GM23338 (cell line): ENCODE data around the gene SLC39A11. TPM values are rescaled to one million over a fixed set of nuclear protein-coding genes. Genes with fewer than 3 reads are reported as not detected.

Experiments
- ATAC-seq: fragments of 200-7000 bp; cut with Tn5 transposase; 3 replicates; pipeline ENCODE4 v1.9.1; 2020
- DNase-seq: peaks from one replicate; pipeline ENCODE4 v3.0.0-alpha.2; 2015; ENCODE audit warnings: low spot score
- H2AFZ ChIP-seq: fragments of 200-600 bp; sonication (generic); 2 replicates; pipeline ENCODE4 v1.8.0; 2016; ENCODE audit warnings: antibody characterized with exemption, mild to moderate bottlenecking, moderate library complexity
- H3F3A ChIP-seq: fragments of 200-600 bp; sonication (generic); replicated peaks from 2 replicates; pipeline ENCODE4 v1.8.0; 2017; ENCODE audit warnings: antibody characterized with exemption, mixed run types, low read depth
- H3K27ac ChIP-seq: fragments of 200-600 bp; sonication (generic); 2 replicates; pipeline ENCODE4 v1.6.1; 2016; ENCODE audit warnings: low read depth
- H3K27me3 ChIP-seq: fragments of 200-600 bp; sonication (generic); 2 replicates; pipeline ENCODE4 v1.8.0; 2016; ENCODE audit warnings: mild to moderate bottlenecking, mixed run types, moderate library complexity; ENCODE audit not compliant: insufficient read depth
- H3K36me3 ChIP-seq: fragments of 200-600 bp; sonication (generic); 2 replicates; pipeline ENCODE4 v1.8.0; 2016; ENCODE audit warnings: mild to moderate bottlenecking; ENCODE audit not compliant: insufficient read depth
- H3K4me1 ChIP-seq: fragments of 200-600 bp; sonication (generic); 2 replicates; pipeline ENCODE4 v1.8.0; 2016; ENCODE audit warnings: mild to moderate bottlenecking, moderate library complexity; ENCODE audit not compliant: insufficient read depth
- H3K4me2 ChIP-seq: fragments of 200-600 bp; sonication (generic); 2 replicates; pipeline ENCODE4 v1.7.1; 2017; ENCODE audit warnings: mixed run types
- H3K4me3 ChIP-seq: fragments of 200-600 bp; sonication (generic); 2 replicates; pipeline ENCODE4 v1.6.1; 2016; ENCODE audit warnings: mixed run types
- H3K79me2 ChIP-seq: fragments of 200-600 bp; sonication (generic); replicated peaks from 2 replicates; pipeline ENCODE4 v1.8.0; 2017; ENCODE audit warnings: mild to moderate bottlenecking; ENCODE audit not compliant: insufficient read depth
- H3K9me2 ChIP-seq: fragments of 200-600 bp; sonication (generic); 2 replicates; pipeline ENCODE4 v1.8.0; 2017; ENCODE audit not compliant: insufficient read depth
- H4K20me1 ChIP-seq: fragments of 200-600 bp; sonication (generic); replicated peaks from 2 replicates; pipeline ENCODE4 v1.8.0; 2017; ENCODE audit warnings: mild to moderate bottlenecking; ENCODE audit not compliant: insufficient read depth
- H3K27ac Mint-ChIP-seq: 2 replicates; pipeline ENCODE4 v1.8.0; 2020; ENCODE audit warnings: inconsistent platforms, mild to moderate bottlenecking, moderate library complexity, mixed read lengths
- H3K27me3 Mint-ChIP-seq: 3 replicates; pipeline ENCODE4 v1.8.0; 2022; ENCODE audit warnings: low read depth, mild to moderate bottlenecking, moderate library complexity, mixed read lengths, inconsistent platforms; ENCODE audit not compliant: insufficient read depth, poor library complexity
- H3K36me3 Mint-ChIP-seq: 3 replicates; pipeline ENCODE4 v1.8.0; 2021; ENCODE audit warnings: low read depth, mild to moderate bottlenecking, inconsistent platforms, moderate library complexity, mixed read lengths
- H3K4me1 Mint-ChIP-seq: 3 replicates; pipeline ENCODE4 v1.8.0; 2020; ENCODE audit warnings: mild to moderate bottlenecking, inconsistent platforms, mixed read lengths
- H3K4me3 Mint-ChIP-seq: 3 replicates; pipeline ENCODE4 v1.8.0; 2021; ENCODE audit warnings: moderate library complexity, mild to moderate bottlenecking, inconsistent platforms, mixed read lengths
- H3K9me3 Mint-ChIP-seq: 3 replicates; pipeline ENCODE4 v1.8.0; 2020; ENCODE audit warnings: moderate library complexity, mild to moderate bottlenecking, inconsistent platforms, mixed read lengths
- CREB1 ChIP-seq: fragments of 250-450 bp; sonication (Bioruptor Pico); IDR thresholded peaks from 2 replicates; pipeline ENCODE4 v1.5.0; 2020; ENCODE audit warnings: low read depth, mild to moderate bottlenecking, moderate library complexity
- CTCF ChIP-seq, 2 experiments: fragments of 200-600 bp in 1 of 2; sonication (generic) in 1 of 2; conservative IDR thresholded peaks; 2 replicates each; pipeline versions ENCODE4 v1.5.1 to v1.6.1; 2016 to 2017; ENCODE audit warnings: antibody characterized with exemption in 2 of 2, low read depth in 2 of 2, mild to moderate bottlenecking in 2 of 2, moderate library complexity in 1 of 2
- EZH2 ChIP-seq: fragments of 200-600 bp; sonication (generic); IDR thresholded peaks from one replicate; pipeline ENCODE4 v1.8.0; 2017; ENCODE audit warnings: antibody characterized with exemption, mild to moderate bottlenecking, low read depth; ENCODE audit not compliant: unreplicated experiment
- EZH2phosphoT487 ChIP-seq: fragments of 200-600 bp; sonication (generic); IDR thresholded peaks from one replicate; pipeline ENCODE4 v1.8.1; 2018; ENCODE audit warnings: antibody characterized with exemption; ENCODE audit not compliant: unreplicated experiment
- JUNB ChIP-seq: IDR thresholded peaks from one replicate; pipeline ENCODE4 v1.6.1; 2016; ENCODE audit warnings: antibody characterized with exemption; ENCODE audit not compliant: unreplicated experiment
- NANOG ChIP-seq: IDR thresholded peaks from 2 replicates; pipeline ENCODE4 v1.6.1; 2016; ENCODE audit warnings: antibody characterized with exemption, borderline replicate concordance
- POLR2AphosphoS5 ChIP-seq: IDR thresholded peaks from 2 replicates; pipeline ENCODE4 v1.6.1; 2016; ENCODE audit warnings: antibody characterized with exemption, low read depth
- STAT1 ChIP-seq: IDR thresholded peaks from one replicate; pipeline ENCODE4 v1.6.1; 2016; ENCODE audit warnings: antibody characterized with exemption; ENCODE audit not compliant: unreplicated experiment
- ZNF114 ChIP-seq: fragments of 250-450 bp; sonication (Bioruptor Pico); IDR thresholded peaks from 2 replicates; pipeline ENCODE4 v1.5.0; 2020; ENCODE audit warnings: mild to moderate bottlenecking, moderate library complexity
- ZNF331 ChIP-seq: fragments of 250-450 bp; sonication (Bioruptor Pico); IDR thresholded peaks from 2 replicates; pipeline ENCODE4 v1.5.0; 2020; ENCODE audit warnings: low read depth, mild to moderate bottlenecking, moderate library complexity
- polyA plus RNA-seq: library from polyadenylated mRNA; unstranded; fragments of >200 nt; fragmentation: Nextera tagmentation; extraction: Ambion mirVana; gene quantifications from 2 replicates; pipeline ENCODE4 v1.2.1, GENCODE V29; 2016
- total RNA-seq: library from RNA; depleted of rRNA; stranded (reverse); fragments of >200 nt; shearing (Covaris generic); gene quantifications from 2 replicates; pipeline ENCODE4 v1.2.3, GENCODE V29; 2014
- TF ChIP-seq, protein P1 (sequence below): fragments of 250-450 bp; sonication (Bioruptor Pico); IDR thresholded peaks from 2 replicates; pipeline ENCODE4 v1.5.0; 2020; ENCODE audit warnings: mild to moderate bottlenecking, moderate library complexity
- TF ChIP-seq, protein P2 (sequence below): IDR thresholded peaks from 2 replicates; pipeline ENCODE4 v1.6.1; 2016; ENCODE audit warnings: antibody characterized with exemption
- TF ChIP-seq, protein P3 (sequence below): IDR thresholded peaks from one replicate; pipeline ENCODE4 v1.6.1; 2018; ENCODE audit warnings: antibody characterized with exemption; ENCODE audit not compliant: unreplicated experiment

Gene SLC39A11
- total and polyA plus RNA-seq, 2 experiments from 2014 or later = 10.8 to 18.1 TPM

GRCh38 chr17:73068322-73069153 lies 23.9 kb downstream of the SLC39A11 start:
- H4K20me1 ChIP-seq = no peaks in the 10 kb centered on the region
- no peak overlapping the region for H3K27ac ChIP-seq
- H3K36me3 ChIP-seq = no peaks in the 10 kb centered on the region
- Mint-ChIP-seq H3K27me3 (no peaks in the 10 kb centered on the region), H3K9me3 (0 out of 3 replicates have a peak, but pooled peaks cover 3% of the 10 kb centered on the region), H3K36me3 (peaks cover 9% of the 10 kb centered on the region; the same call in 1 of the 3 replicates), H3K27ac (no peak overlapping the region), H3K4me1 (no peaks in the 10 kb centered on the region), H3K4me3 (no peak overlapping the region)
- H3F3A ChIP-seq = no peaks in the 10 kb centered on the region
- no peaks in the 10 kb centered on the region for H3K4me1 ChIP-seq
- H3K79me2 ChIP-seq = no peaks in the 10 kb centered on the region
- no peaks in the 10 kb centered on the region for H3K9me2 ChIP-seq
- no peak for ATAC-seq
- no peak for TF ChIP-seq ZNF331 (CRISPR knock-in tag)
- TF ChIP-seq STAT1 = no peak
- TF ChIP-seq, protein P1, sequence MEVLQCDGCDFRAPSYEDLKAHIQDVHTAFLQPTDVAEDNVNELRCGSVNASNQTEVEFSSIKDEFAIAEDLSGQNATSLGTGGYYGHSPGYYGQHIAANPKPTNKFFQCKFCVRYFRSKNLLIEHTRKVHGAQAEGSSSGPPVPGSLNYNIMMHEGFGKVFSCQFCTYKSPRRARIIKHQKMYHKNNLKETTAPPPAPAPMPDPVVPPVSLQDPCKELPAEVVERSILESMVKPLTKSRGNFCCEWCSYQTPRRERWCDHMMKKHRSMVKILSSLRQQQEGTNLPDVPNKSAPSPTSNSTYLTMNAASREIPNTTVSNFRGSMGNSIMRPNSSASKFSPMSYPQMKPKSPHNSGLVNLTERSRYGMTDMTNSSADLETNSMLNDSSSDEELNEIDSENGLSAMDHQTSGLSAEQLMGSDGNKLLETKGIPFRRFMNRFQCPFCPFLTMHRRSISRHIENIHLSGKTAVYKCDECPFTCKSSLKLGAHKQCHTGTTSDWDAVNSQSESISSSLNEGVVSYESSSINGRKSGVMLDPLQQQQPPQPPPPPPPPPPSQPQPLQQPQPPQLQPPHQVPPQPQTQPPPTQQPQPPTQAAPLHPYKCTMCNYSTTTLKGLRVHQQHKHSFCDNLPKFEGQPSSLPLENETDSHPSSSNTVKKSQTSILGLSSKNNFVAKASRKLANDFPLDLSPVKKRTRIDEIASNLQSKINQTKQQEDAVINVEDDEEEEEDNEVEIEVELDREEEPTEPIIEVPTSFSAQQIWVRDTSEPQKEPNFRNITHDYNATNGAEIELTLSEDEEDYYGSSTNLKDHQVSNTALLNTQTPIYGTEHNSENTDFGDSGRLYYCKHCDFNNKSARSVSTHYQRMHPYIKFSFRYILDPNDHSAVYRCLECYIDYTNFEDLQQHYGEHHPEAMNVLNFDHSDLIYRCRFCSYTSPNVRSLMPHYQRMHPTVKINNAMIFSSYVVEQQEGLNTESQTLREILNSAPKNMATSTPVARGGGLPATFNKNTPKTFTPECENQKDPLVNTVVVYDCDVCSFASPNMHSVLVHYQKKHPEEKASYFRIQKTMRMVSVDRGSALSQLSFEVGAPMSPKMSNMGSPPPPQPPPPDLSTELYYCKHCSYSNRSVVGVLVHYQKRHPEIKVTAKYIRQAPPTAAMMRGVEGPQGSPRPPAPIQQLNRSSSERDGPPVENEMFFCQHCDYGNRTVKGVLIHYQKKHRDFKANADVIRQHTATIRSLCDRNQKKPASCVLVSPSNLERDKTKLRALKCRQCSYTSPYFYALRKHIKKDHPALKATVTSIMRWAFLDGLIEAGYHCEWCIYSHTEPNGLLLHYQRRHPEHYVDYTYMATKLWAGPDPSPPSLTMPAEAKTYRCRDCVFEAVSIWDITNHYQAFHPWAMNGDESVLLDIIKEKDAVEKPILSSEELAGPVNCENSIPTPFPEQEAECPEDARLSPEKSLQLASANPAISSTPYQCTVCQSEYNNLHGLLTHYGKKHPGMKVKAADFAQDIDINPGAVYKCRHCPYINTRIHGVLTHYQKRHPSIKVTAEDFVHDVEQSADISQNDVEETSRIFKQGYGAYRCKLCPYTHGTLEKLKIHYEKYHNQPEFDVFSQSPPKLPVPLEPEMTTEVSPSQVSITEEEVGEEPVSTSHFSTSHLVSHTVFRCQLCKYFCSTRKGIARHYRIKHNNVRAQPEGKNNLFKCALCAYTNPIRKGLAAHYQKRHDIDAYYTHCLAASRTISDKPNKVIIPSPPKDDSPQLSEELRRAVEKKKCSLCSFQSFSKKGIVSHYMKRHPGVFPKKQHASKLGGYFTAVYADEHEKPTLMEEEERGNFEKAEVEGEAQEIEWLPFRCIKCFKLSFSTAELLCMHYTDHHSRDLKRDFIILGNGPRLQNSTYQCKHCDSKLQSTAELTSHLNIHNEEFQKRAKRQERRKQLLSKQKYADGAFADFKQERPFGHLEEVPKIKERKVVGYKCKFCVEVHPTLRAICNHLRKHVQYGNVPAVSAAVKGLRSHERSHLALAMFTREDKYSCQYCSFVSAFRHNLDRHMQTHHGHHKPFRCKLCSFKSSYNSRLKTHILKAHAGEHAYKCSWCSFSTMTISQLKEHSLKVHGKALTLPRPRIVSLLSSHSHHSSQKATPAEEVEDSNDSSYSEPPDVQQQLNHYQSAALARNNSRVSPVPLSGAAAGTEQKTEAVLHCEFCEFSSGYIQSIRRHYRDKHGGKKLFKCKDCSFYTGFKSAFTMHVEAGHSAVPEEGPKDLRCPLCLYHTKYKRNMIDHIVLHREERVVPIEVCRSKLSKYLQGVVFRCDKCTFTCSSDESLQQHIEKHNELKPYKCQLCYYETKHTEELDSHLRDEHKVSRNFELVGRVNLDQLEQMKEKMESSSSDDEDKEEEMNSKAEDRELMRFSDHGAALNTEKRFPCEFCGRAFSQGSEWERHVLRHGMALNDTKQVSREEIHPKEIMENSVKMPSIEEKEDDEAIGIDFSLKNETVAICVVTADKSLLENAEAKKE (CRISPR knock-in tag) = no peak
- TF ChIP-seq, protein P2, sequence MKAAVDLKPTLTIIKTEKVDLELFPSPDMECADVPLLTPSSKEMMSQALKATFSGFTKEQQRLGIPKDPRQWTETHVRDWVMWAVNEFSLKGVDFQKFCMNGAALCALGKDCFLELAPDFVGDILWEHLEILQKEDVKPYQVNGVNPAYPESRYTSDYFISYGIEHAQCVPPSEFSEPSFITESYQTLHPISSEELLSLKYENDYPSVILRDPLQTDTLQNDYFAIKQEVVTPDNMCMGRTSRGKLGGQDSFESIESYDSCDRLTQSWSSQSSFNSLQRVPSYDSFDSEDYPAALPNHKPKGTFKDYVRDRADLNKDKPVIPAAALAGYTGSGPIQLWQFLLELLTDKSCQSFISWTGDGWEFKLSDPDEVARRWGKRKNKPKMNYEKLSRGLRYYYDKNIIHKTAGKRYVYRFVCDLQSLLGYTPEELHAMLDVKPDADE = no peak
- TF ChIP-seq, protein P3, sequence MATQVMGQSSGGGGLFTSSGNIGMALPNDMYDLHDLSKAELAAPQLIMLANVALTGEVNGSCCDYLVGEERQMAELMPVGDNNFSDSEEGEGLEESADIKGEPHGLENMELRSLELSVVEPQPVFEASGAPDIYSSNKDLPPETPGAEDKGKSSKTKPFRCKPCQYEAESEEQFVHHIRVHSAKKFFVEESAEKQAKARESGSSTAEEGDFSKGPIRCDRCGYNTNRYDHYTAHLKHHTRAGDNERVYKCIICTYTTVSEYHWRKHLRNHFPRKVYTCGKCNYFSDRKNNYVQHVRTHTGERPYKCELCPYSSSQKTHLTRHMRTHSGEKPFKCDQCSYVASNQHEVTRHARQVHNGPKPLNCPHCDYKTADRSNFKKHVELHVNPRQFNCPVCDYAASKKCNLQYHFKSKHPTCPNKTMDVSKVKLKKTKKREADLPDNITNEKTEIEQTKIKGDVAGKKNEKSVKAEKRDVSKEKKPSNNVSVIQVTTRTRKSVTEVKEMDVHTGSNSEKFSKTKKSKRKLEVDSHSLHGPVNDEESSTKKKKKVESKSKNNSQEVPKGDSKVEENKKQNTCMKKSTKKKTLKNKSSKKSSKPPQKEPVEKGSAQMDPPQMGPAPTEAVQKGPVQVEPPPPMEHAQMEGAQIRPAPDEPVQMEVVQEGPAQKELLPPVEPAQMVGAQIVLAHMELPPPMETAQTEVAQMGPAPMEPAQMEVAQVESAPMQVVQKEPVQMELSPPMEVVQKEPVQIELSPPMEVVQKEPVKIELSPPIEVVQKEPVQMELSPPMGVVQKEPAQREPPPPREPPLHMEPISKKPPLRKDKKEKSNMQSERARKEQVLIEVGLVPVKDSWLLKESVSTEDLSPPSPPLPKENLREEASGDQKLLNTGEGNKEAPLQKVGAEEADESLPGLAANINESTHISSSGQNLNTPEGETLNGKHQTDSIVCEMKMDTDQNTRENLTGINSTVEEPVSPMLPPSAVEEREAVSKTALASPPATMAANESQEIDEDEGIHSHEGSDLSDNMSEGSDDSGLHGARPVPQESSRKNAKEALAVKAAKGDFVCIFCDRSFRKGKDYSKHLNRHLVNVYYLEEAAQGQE = no peak
- no peak for TF ChIP-seq CTCF (conservative IDR thresholded peaks at IDR 0.05; ENCODE audit: low read depth in 2 of 2)
- TF ChIP-seq POLR2AphosphoS5 = no peak
- TF ChIP-seq EZH2phosphoT487 = no peak
- no peak for TF ChIP-seq JUNB
- TF ChIP-seq NANOG = no peak
- no peak for TF ChIP-seq ZNF114
- TF ChIP-seq CREB1 (CRISPR knock-in tag) = no peak
- no peak for TF ChIP-seq EZH2
- no peaks in the 10 kb centered on the region for H3K27me3 ChIP-seq
- H2AFZ ChIP-seq = no peak overlapping the region
- no peak overlapping the region for H3K4me2 ChIP-seq
- H3K4me3 ChIP-seq = no peak overlapping the region
- DNase-seq = no peak
